Naive thymus-derived CD8-positive, alpha-beta T cell (primary cell): ENCODE data around the gene DSCAML1. TPM values are rescaled to one million over a fixed set of nuclear protein-coding genes. Genes with fewer than 3 reads are reported as not detected.

ENCODE experiments used
- ATAC-seq, 2 donors: fragments of 150-1000 bp; cut with Tn5 transposase in 1 of 2; sonication (Bioruptor Pico), chemical (Tn5 transposase) in 1 of 2; 1 replicate in 1 of 2; 2 replicates in 1 of 2; pipeline ENCODE4 v1.10.0; 2021; ENCODE audit warnings: mild to moderate bottlenecking in 2 of 2, moderate library complexity in 2 of 2
- POLR2A ChIA-PET: fragments of 350-600 bp; sonication (Branson Sonifier 250); formaldehyde crosslinking; loops from one replicate; lab custom pipeline; 2021; ENCODE audit warnings: antibody characterized with exemption; lab: Charles Lee
- DNase-seq, 10 donors: peaks; one replicate each; pipeline versions ENCODE4 v3.0.0 to v3.0.0-alpha.2; 2020 to 2022
- H3K27ac Mint-ChIP-seq, 10 donors: one replicate each; pipeline ENCODE4 v1.8.0; 2020 to 2022; ENCODE audit warnings: mild to moderate bottlenecking in 10 of 10, mixed read lengths in 10 of 10, moderate library complexity in 4 of 10, inconsistent platforms in 1 of 10
- H3K27me3 Mint-ChIP-seq, 5 donors: one replicate each; pipeline ENCODE4 v1.8.0; 2021 to 2022; ENCODE audit warnings: mixed read lengths in 5 of 5
- H3K36me3 Mint-ChIP-seq, 3 donors: one replicate each; pipeline ENCODE4 v1.8.0; 2020 to 2022; ENCODE audit warnings: mixed read lengths in 3 of 3, mild to moderate bottlenecking in 2 of 3, inconsistent platforms in 1 of 3
- H3K4me1 Mint-ChIP-seq, 4 donors: one replicate each; pipeline ENCODE4 v1.8.0; 2021 to 2022; ENCODE audit warnings: mixed read lengths in 4 of 4
- H3K4me3 Mint-ChIP-seq, 10 donors: one replicate each; pipeline ENCODE4 v1.8.0; 2020 to 2022; ENCODE audit warnings: mild to moderate bottlenecking in 10 of 10, mixed read lengths in 10 of 10, moderate library complexity in 6 of 10, inconsistent platforms in 1 of 10
- H3K9me3 Mint-ChIP-seq, 9 donors: one replicate each; pipeline ENCODE4 v1.8.0; 2020 to 2022; ENCODE audit warnings: mixed read lengths in 9 of 9, mild to moderate bottlenecking in 3 of 9, inconsistent platforms in 1 of 9, moderate library complexity in 1 of 9
- polyA plus RNA-seq, 3 donors: library from polyadenylated mRNA; unstranded; fragments of 300-500 nt; fragmentation: Illumina TruSeq; gene quantifications; one replicate each; pipeline ENCODE4 v1.2.3, GENCODE V29; 2021
- total RNA-seq, 8 experiments: library from RNA in 2 of 8; stranded (reverse) in 2 of 8; gene quantifications; one replicate each; pipeline ENCODE4 v1.2.3 and lab custom pipeline; 2021 to 2026

Gene DSCAML1
- total and polyA plus RNA-seq, 5 experiments from 2014 or later = 0.12 to 2.1 (median 0.15) TPM

- ATAC-seq (no peak), DNase-seq (no peak)
- H3K4me1 Mint-ChIP-seq = peaks cover 0 to 5% (median 0%) of the 10 kb centered on the region in 4 donors
- no peak overlapping the region for H3K27ac Mint-ChIP-seq
- no peak overlapping the region for H3K4me3 Mint-ChIP-seq
- peaks cover 6 to 19% (median 8%) of the 10 kb centered on the region in 5 donors for H3K27me3 Mint-ChIP-seq
- POLR2A ChIA-PET = no interaction called here
- peaks cover 0 to 1% (median 0%) of the 10 kb centered on the region in 9 donors for H3K9me3 Mint-ChIP-seq
- H3K36me3 Mint-ChIP-seq = no peaks in the 10 kb centered on the region
Measured at GRCh38 chr11:117554601-117555333, 242.2 kb downstream of the DSCAML1 start.

GRCh38 chr11:117552626-117553025, 244.4 kb downstream of the DSCAML1 start:
- Mint-ChIP-seq H3K27me3 (peaks cover 3 to 12% (median 8%) of the 10 kb centered on the region in 5 donors), H3K4me1 (peaks cover 0 to 5% (median 0%) of the 10 kb centered on the region in 4 donors), H3K4me3 (no peak overlapping the region), H3K9me3 (peaks cover 0 to 1% (median 0%) of the 10 kb centered on the region in 9 donors), H3K36me3 (no peaks in the 10 kb centered on the region), H3K27ac (no peak overlapping the region)
- POLR2A ChIA-PET = no interaction called here
- ATAC-seq (no peak), DNase-seq (no peak)

GRCh38 chr11:117551761-117552343, 245.2 kb downstream of the DSCAML1 start:
- no peak overlapping the region for H3K4me3 Mint-ChIP-seq
- no peak for ATAC-seq
- peaks cover 0 to 5% (median 0%) of the 10 kb centered on the region in 4 donors for H3K4me1 Mint-ChIP-seq
- peak in 1 of 10 donors; percentile 31 for DNase-seq
- peaks cover 3 to 12% (median 8%) of the 10 kb centered on the region in 5 donors for H3K27me3 Mint-ChIP-seq
- H3K27ac Mint-ChIP-seq = no peak overlapping the region
- H3K36me3 Mint-ChIP-seq = no peaks in the 10 kb centered on the region
- POLR2A ChIA-PET = no interaction called here
- peaks cover 0 to 1% (median 0%) of the 10 kb centered on the region in 9 donors for H3K9me3 Mint-ChIP-seq

GRCh38 chr11:117550466-117550865, 246.6 kb downstream of the DSCAML1 start:
- Mint-ChIP-seq H3K27ac (peak overlapping the region in 1 of 10 donors; percentile 35), H3K9me3 (peaks cover 0 to 1% (median 0%) of the 10 kb centered on the region in 9 donors), H3K27me3 (peaks cover 3 to 10% (median 7%) of the 10 kb centered on the region in 5 donors), H3K4me3 (no peak overlapping the region), H3K36me3 (no peaks in the 10 kb centered on the region), H3K4me1 (peaks cover 0 to 6% (median 0%) of the 10 kb centered on the region in 4 donors)
- POLR2A ChIA-PET = no interaction called here
- ATAC-seq (no peak), DNase-seq (no peak)

- no peaks in the 10 kb centered on the region for H3K9me3 Mint-ChIP-seq
- peaks cover 0 to 8% (median 4%) of the 10 kb centered on the region in 5 donors for H3K27me3 Mint-ChIP-seq
- peaks cover 0 to 8% (median 0%) of the 10 kb centered on the region in 4 donors for H3K4me1 Mint-ChIP-seq
- ATAC-seq (no peak), DNase-seq (no peak)
- H3K4me3 Mint-ChIP-seq = no peak overlapping the region
- no peaks in the 10 kb centered on the region for H3K36me3 Mint-ChIP-seq
- no peak overlapping the region for H3K27ac Mint-ChIP-seq
- POLR2A ChIA-PET = no interaction called here
Measured at GRCh38 chr11:117549417-117549816, 247.6 kb downstream of the DSCAML1 start.

GRCh38 chr11:117548876-117549275, 248.1 kb downstream of the DSCAML1 start:
- no peaks in the 10 kb centered on the region for H3K9me3 Mint-ChIP-seq
- H3K4me1 Mint-ChIP-seq = peaks cover 0 to 8% (median 0%) of the 10 kb centered on the region in 4 donors
- H3K27ac Mint-ChIP-seq = no peak overlapping the region
- ATAC-seq = no peak
- H3K4me3 Mint-ChIP-seq = no peak overlapping the region
- no peaks in the 10 kb centered on the region for H3K36me3 Mint-ChIP-seq
- H3K27me3 Mint-ChIP-seq = peaks cover 0 to 8% (median 4%) of the 10 kb centered on the region in 5 donors
- POLR2A ChIA-PET = no interaction called here
- DNase-seq = no peak

GRCh38 chr11:117547946-117548345, 249.1 kb downstream of the DSCAML1 start:
- ATAC-seq (no peak), DNase-seq (no peak)
- Mint-ChIP-seq H3K4me1 (peaks cover 0 to 8% (median 0%) of the 10 kb centered on the region in 4 donors), H3K36me3 (no peaks in the 10 kb centered on the region), H3K27ac (no peak overlapping the region), H3K27me3 (peaks cover 0 to 8% (median 4%) of the 10 kb centered on the region in 5 donors), H3K9me3 (peaks cover 0 to 3% (median 0%) of the 10 kb centered on the region in 9 donors), H3K4me3 (no peak overlapping the region)
- POLR2A ChIA-PET = no interaction called here

- ATAC-seq = no peak
- Mint-ChIP-seq H3K9me3 (peaks cover 0 to 3% (median 0%) of the 10 kb centered on the region in 9 donors), H3K4me1 (peaks cover 0 to 8% (median 0%) of the 10 kb centered on the region in 4 donors), H3K4me3 (no peak overlapping the region), H3K36me3 (no peaks in the 10 kb centered on the region), H3K27ac (no peak overlapping the region), H3K27me3 (peaks cover 0 to 8% (median 4%) of the 10 kb centered on the region in 5 donors)
- POLR2A ChIA-PET = no interaction called here
- no peak for DNase-seq
Measured at GRCh38 chr11:117547195-117547850, 249.7 kb downstream of the DSCAML1 start.

- H3K4me1 Mint-ChIP-seq = peaks cover 0 to 8% (median 0%) of the 10 kb centered on the region in 4 donors
- peaks cover 0 to 8% (median 4%) of the 10 kb centered on the region in 5 donors for H3K27me3 Mint-ChIP-seq
- DNase-seq (no peak), ATAC-seq (no peak)
- no peaks in the 10 kb centered on the region for H3K36me3 Mint-ChIP-seq
- no peak overlapping the region for H3K4me3 Mint-ChIP-seq
- POLR2A ChIA-PET = no interaction called here
- no peak overlapping the region for H3K27ac Mint-ChIP-seq
- H3K9me3 Mint-ChIP-seq = peaks cover 0 to 3% (median 0%) of the 10 kb centered on the region in 9 donors
Measured at GRCh38 chr11:117546431-117547194, 250.4 kb downstream of the DSCAML1 start.

GRCh38 chr11:117545706-117546105, 251.3 kb downstream of the DSCAML1 start:
- no peaks in the 10 kb centered on the region for H3K36me3 Mint-ChIP-seq
- peaks cover 0 to 3% (median 0%) of the 10 kb centered on the region in 9 donors for H3K9me3 Mint-ChIP-seq
- DNase-seq (no peak), ATAC-seq (no peak)
- H3K4me3 Mint-ChIP-seq = no peak overlapping the region
- H3K27me3 Mint-ChIP-seq = peaks cover 0 to 6% (median 3%) of the 10 kb centered on the region in 5 donors
- POLR2A ChIA-PET = no interaction called here
- no peak overlapping the region for H3K27ac Mint-ChIP-seq
- peaks cover 0 to 6% (median 0%) of the 10 kb centered on the region in 4 donors for H3K4me1 Mint-ChIP-seq

- ATAC-seq (no peak), DNase-seq (no peak)
- Mint-ChIP-seq H3K27ac (no peak overlapping the region), H3K9me3 (peaks cover 0 to 3% (median 0%) of the 10 kb centered on the region in 9 donors), H3K36me3 (no peaks in the 10 kb centered on the region), H3K4me1 (peaks cover 0 to 4% (median 0%) of the 10 kb centered on the region in 4 donors), H3K4me3 (no peak overlapping the region), H3K27me3 (peaks cover 0 to 3% (median 0%) of the 10 kb centered on the region in 5 donors)
- POLR2A ChIA-PET = no interaction called here
Measured at GRCh38 chr11:117544130-117544800, 252.8 kb downstream of the DSCAML1 start.

- Mint-ChIP-seq H3K4me1 (peaks cover 0 to 4% (median 0%) of the 10 kb centered on the region in 4 donors), H3K36me3 (no peaks in the 10 kb centered on the region), H3K9me3 (peaks cover 0 to 3% (median 0%) of the 10 kb centered on the region in 9 donors), H3K4me3 (no peak overlapping the region), H3K27me3 (peaks cover 0 to 9% (median 2%) of the 10 kb centered on the region in 5 donors), H3K27ac (no peak overlapping the region)
- DNase-seq = no peak
- POLR2A ChIA-PET = no interaction called here
- no peak for ATAC-seq
Measured at GRCh38 chr11:117541211-117541610, 255.8 kb downstream of the DSCAML1 start.
